Measurements from ENCODE around the gene C19orf25.

GRCh38 chr19:1516395-1516753 is 37.4 kb upstream of the C19orf25 start:
- TF ChIP-seq CTCF (IDR thresholded peaks at IDR 0.05) (no peak), POLR2A (IDR thresholded peaks at IDR 0.05) (no peak)

Data from right lobe of liver (tissue), 4 donors.